ENCODE data around the gene ACOT13.

DNA sequence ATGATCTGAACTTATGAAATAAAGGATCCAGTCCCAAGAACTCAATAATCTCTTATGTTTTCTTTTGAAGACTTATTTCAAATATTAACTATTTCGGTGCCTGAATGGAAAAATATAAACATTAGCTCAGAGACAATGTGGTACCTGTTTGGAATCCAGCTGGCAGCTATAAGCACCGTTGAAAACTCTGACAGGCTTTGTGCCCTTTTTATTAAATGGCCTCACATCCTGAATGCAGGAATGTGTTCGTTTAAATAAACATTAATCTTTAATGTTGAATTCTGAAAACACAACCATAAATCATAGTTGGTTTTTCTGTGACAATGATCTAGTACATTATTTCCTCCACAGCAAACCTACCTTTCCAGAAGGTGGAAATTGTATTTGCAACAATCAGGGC, 16.5 kb upstream of the ACOT13 start:
- TF ChIP-seq, protein P1, sequence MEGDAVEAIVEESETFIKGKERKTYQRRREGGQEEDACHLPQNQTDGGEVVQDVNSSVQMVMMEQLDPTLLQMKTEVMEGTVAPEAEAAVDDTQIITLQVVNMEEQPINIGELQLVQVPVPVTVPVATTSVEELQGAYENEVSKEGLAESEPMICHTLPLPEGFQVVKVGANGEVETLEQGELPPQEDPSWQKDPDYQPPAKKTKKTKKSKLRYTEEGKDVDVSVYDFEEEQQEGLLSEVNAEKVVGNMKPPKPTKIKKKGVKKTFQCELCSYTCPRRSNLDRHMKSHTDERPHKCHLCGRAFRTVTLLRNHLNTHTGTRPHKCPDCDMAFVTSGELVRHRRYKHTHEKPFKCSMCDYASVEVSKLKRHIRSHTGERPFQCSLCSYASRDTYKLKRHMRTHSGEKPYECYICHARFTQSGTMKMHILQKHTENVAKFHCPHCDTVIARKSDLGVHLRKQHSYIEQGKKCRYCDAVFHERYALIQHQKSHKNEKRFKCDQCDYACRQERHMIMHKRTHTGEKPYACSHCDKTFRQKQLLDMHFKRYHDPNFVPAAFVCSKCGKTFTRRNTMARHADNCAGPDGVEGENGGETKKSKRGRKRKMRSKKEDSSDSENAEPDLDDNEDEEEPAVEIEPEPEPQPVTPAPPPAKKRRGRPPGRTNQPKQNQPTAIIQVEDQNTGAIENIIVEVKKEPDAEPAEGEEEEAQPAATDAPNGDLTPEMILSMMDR (IDR thresholded peaks at IDR 0.05), result no peak
- no peak for TF ChIP-seq POLR2A (IDR thresholded peaks at IDR 0.05)
